ENCODE data around the gene PWWP2B. TPM values are rescaled to one million over a fixed set of nuclear protein-coding genes. Genes with fewer than 3 reads are reported as not detected.

The PWWP2B gene
- total and polyA plus RNA-seq, 2 of the 13 experiments (the other 11 are each of a cell fraction or from before 2014, with no cell fraction given), result 2.3 to 4.7 TPM

DNA sequence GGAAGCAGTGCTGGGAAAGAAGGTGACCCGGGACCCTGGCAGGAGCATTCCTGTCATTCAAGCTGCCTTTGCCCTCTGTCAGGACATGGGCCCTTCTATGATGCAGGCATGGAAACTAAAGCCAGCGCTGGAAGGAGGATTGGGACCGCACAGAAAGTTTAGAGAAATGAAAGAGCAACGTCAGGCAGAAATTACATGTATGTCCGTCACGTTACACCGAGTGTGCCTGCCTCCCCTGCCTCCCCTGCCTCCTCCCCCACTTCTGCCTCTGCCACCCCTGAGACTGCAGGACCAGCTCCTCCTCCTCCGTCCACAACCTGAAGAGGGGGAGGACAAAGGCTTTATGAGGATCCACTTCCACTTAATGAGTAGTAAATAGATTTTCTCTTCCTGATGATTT, 13.9 kb upstream of the PWWP2B start:
- DNase-seq (ENCODE audit: low spot score) (no peak), ATAC-seq (no peak; the same call in 2 of the 3 replicates), FAIRE-seq (no peak)
- Histone ChIP-seq H3K27ac (ENCODE audit: extremely low read length, insufficient read depth, low read length) (no peak overlapping the region), H3K36me3 (replicated peaks in 1 of 2; ENCODE audit: control insufficient read depth in 1 of 2, insufficient read depth in 2 of 2, low read length in 2 of 2) (no peaks in the 10 kb centered on the region), H3K4me3 (replicated peaks in 1 of 3; ENCODE audit: insufficient read depth in 1 of 3, low read depth in 2 of 3, low read length in 3 of 3) (peak overlapping the region in 1 of 3 experiments; percentile 4; a peak in 1 of 6 replicates), H3K4me2 (ENCODE audit: low read depth, low read length) (peak overlapping the region; percentile 60), H3K79me2 (ENCODE audit: insufficient read depth, low read length) (no peaks in the 10 kb centered on the region), H3K9me3 (ENCODE audit: low read length) (no peaks in the 10 kb centered on the region), H3K9ac (ENCODE audit: insufficient read depth, low read depth, low read length) (no peak overlapping the region), H3K4me1 (ENCODE audit: insufficient read depth, low read length) (peaks cover 43% of the 10 kb centered on the region), H2AFZ (ENCODE audit: low read length) (no peak overlapping the region), H3K27me3 (ENCODE audit: control insufficient read depth in 1 of 2, insufficient read depth in 2 of 2, low read length in 2 of 2) (peaks cover 3 to 32% of the 10 kb centered on the region in 2 experiments; a peak in 2 of 5 replicates), H4K20me1 (ENCODE audit: insufficient read depth, low read length) (no peaks in the 10 kb centered on the region)
- ChIA-PET POLR2A (no interaction called here), CTCF (ENCODE audit: low intra/inter-chr PET ratio, low total read pairs) (no interaction called here)
- no TSS peak for BruUV-seq (replicated peaks)
- in situ Hi-C loops (cut with HindIII; ENCODE audit: extremely low pct_ligation_motif_present, low pct_unique_long_range_greater_than_20kb) (loop anchor here (10.0 kb wide), 1 partner anchor 252 kb away; no protein-coding TSS in a partner anchor), intact Hi-C loops (cut with micrococcal nuclease; ENCODE audit: unreplicated experiment) (no loop called here)
- WGBS (ENCODE audit: low lambda C conversion rate), result 11% methylated on average over 8 of the region's 8 CpGs
- TF ChIP-seq DNMT1 (CRISPR knock-in tag; IDR thresholded peaks at IDR 0.05) (no peak), ZNF124 (CRISPR knock-in tag; IDR thresholded peaks at IDR 0.05) (no peak), SOX13 (IDR thresholded peaks at IDR 0.05) (no peak), SOX13 (CRISPR knock-in tag; conservative IDR thresholded peaks at IDR 0.05 in 1 of 2, IDR thresholded peaks at IDR 0.05 in 1 of 2) (no peak), SKI (IDR thresholded peaks at IDR 0.05; ENCODE audit: partially characterized antibody) (no peak), POLR2G (IDR thresholded peaks at IDR 0.05; ENCODE audit: low read depth, low read length) (no peak), MAFG (CRISPR knock-in tag; IDR thresholded peaks at IDR 0.05) (no peak), KAT2B (IDR thresholded peaks at IDR 0.05; ENCODE audit: borderline replicate concordance, low read depth, low read length) (no peak), KLF16 (CRISPR knock-in tag; IDR thresholded peaks at IDR 0.05) (no peak)

DNA sequence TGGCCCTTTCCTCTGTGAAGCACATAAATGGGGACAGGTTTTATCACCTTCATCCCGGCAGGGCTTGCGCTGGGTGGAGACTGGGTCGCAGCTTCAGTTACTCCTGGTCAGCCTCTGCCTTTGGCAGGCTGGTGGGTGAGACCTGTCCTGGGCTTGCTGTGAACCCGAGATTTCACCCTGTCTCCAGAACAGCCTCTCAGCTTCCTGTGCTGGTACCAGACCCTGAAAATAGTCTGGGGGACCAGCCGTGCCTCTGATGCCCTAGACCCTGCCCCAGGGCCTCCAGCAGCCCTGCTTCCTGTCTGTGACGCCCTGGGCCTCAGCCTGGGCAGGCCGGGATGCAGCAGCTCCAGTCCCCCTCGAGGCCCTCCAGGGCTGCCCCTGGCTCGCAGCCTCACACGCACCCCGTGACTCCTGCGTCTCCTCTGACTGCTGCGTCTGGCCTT, 13.2 kb upstream of the PWWP2B start:
- H3K9me3 ChIP-seq (ENCODE audit: low read length), result no peaks in the 10 kb centered on the region
- H3K36me3 ChIP-seq (replicated peaks in 1 of 2; ENCODE audit: control insufficient read depth in 1 of 2, insufficient read depth in 2 of 2, low read length in 2 of 2), result no peaks in the 10 kb centered on the region
- POLR2A ChIA-PET, result no interaction called here
- no peaks in the 10 kb centered on the region for H4K20me1 ChIP-seq (ENCODE audit: insufficient read depth, low read length)
- peak; percentile 46 for ATAC-seq
- no peaks in the 10 kb centered on the region for H3K79me2 ChIP-seq (ENCODE audit: insufficient read depth, low read length)
- peaks cover 44% of the 10 kb centered on the region for H3K4me1 ChIP-seq (ENCODE audit: insufficient read depth, low read length)
- CTCF ChIA-PET (ENCODE audit: low intra/inter-chr PET ratio, low total read pairs), result no interaction called here
- intact Hi-C loops (cut with micrococcal nuclease; ENCODE audit: unreplicated experiment), result no loop called here
- H2AFZ ChIP-seq (ENCODE audit: low read length), result no peak overlapping the region
- H3K27me3 ChIP-seq (ENCODE audit: control insufficient read depth in 1 of 2, insufficient read depth in 2 of 2, low read length in 2 of 2), result peaks cover 3 to 32% of the 10 kb centered on the region in 2 experiments; a peak in 2 of 5 replicates
- no peak for FAIRE-seq
- in situ Hi-C loops (cut with HindIII; ENCODE audit: extremely low pct_ligation_motif_present, low pct_unique_long_range_greater_than_20kb), result loop anchor here (10.0 kb wide), 1 partner anchor 251 kb away; no protein-coding TSS in a partner anchor
- no peak for DNase-seq (ENCODE audit: low spot score)
- 35% methylated on average over 2 of the region's 13 CpGs for WGBS (ENCODE audit: low lambda C conversion rate)
- peak overlapping the region; percentile 60 for H3K4me2 ChIP-seq (ENCODE audit: low read depth, low read length)
- H3K27ac ChIP-seq (ENCODE audit: extremely low read length, insufficient read depth, low read length), result no peak overlapping the region
- H3K4me3 ChIP-seq (replicated peaks in 1 of 3; ENCODE audit: insufficient read depth in 1 of 3, low read depth in 2 of 3, low read length in 3 of 3), result peak overlapping the region in 1 of 3 experiments; percentile 30; a peak in 1 of 6 replicates
- no peak overlapping the region for H3K9ac ChIP-seq (ENCODE audit: insufficient read depth, low read depth, low read length)
- no TSS peak for BruUV-seq (replicated peaks)
- no peak for TF ChIP-seq NFAT5 (CRISPR knock-in tag; IDR thresholded peaks at IDR 0.05)
- TF ChIP-seq, protein P1, sequence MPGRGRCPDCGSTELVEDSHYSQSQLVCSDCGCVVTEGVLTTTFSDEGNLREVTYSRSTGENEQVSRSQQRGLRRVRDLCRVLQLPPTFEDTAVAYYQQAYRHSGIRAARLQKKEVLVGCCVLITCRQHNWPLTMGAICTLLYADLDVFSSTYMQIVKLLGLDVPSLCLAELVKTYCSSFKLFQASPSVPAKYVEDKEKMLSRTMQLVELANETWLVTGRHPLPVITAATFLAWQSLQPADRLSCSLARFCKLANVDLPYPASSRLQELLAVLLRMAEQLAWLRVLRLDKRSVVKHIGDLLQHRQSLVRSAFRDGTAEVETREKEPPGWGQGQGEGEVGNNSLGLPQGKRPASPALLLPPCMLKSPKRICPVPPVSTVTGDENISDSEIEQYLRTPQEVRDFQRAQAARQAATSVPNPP (CRISPR knock-in tag; IDR thresholded peaks at IDR 0.05), result no peak
